GM18502 (cell line): Measurements from ENCODE around the gene SYNGR4.

Experiments
- ATAC-seq: cut with Tn5 transposase; IDR thresholded peaks from one replicate; pipeline ENCODE4 v1.9.1; 2021; ENCODE audit warnings: mild to moderate bottlenecking; ENCODE audit not compliant: unreplicated experiment, poor library complexity

SYNGR4 gene

GRCh38 chr19:48424694-48425219, 60.6 kb downstream of the SYNGR4 start:
- ATAC-seq = no peak
